ENCODE measurements around the gene FHDC1.

GRCh38 chr4:152909901-152910300 is 26.2 kb upstream of the FHDC1 start:
- no peak for TF ChIP-seq CTCF (IDR thresholded peaks at IDR 0.05)
- TF ChIP-seq POLR2A (IDR thresholded peaks at IDR 0.05): no peak
